Activated CD4-positive, alpha-beta T cell treated with anti-CD3 and anti-CD28 coated beads, Interleukin-2, amount 50 U/mL, for 24 hours (primary cell): ENCODE data around the gene XXYLT1.

Experiments
- DNase-seq, 2 donors: peaks; one replicate each; pipeline ENCODE4 v3.0.0-alpha.2; 2020; ENCODE audit warnings: low read depth in 1 of 2, low spot score in 1 of 2

XXYLT1 gene

GRCh38 chr3:195137638-195138588 lies 133.0 kb downstream of the XXYLT1 start:
- DNase-seq: no peak

DNA sequence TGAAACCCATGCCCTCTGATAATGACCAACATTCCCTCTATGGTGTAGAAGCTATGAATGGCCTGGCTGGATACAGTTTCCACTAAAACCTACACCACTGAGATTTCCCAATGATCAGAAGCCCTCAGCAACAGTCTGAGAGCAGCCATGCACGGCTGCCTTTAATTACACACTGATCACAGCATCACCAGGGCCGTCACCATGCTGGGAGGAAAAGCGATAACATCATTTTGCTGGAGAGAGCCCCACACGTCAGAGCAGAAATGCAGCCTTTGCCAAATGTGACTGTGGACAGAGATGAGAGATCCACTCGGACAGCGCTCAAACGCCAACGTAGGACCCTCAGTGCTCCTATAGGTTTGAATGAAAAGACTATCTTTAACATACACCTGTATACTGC lies 135.0 kb downstream of the XXYLT1 start:
- DNase-seq: no peak

DNA sequence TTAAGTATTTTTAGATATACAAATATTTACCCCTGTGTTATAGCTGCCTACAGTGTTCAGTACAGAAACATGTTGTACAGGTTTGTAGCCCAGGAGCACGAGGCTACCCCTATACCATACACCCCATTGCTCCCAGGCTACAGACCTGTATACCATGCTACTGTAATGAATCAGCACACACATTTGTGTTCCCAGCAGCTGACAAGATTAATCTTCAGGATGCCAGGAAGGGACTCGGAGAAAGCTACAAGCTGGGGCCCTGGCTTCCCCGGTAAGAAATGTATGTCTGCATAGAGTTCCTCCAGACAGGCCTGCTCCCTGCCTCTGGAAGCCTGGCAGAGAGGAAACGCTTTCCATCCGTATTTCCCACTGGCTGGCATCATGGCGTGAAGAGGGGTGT lies 136.5 kb downstream of the XXYLT1 start:
- no peak for DNase-seq

GRCh38 chr3:195133462-195133861 lies 137.5 kb downstream of the XXYLT1 start:
- DNase-seq: peak; percentile 14 to 19

DNA sequence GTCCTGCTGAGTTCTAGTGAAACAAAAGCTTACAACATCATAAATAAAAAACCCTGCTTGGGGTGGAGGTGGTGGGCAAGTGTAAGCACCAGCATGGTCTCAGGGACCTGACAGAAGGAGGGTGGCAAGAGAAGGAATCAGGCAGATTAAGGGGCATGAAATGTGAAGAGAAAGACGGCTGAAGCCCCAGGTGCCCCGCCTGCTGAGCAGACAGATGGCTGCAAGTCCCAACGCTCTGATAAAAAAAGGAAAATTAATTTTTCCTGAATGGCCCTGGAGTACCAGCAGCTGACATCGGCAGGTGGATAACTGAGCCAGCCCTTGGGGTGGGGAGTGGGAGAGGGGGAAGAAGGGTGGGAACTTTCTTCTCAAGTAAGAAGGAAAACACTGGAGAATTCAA lies 137.9 kb downstream of the XXYLT1 start:
- DNase-seq: no peak

DNA sequence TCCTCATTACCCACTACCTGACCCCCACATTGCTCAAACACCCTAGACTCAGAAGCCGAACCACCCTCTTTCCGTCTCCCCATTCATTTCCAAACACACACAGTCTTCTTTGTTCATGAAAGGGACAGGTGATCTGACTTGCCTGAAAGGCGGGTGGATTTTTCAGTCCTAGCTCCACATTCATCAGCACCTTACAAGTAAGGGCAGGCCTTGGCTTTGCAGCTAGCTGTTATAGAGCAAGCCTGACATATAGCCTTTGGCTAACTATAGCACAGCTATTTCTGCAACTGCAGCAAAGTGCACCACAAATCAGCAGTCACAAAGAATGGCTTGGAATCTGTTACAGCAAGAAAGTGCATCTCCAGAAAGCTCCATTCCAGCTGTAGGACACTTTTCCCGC lies 139.8 kb downstream of the XXYLT1 start:
- no peak for DNase-seq

- DNase-seq: peak in 1 of 2 donors; percentile 28
Measured at GRCh38 chr3:195129644-195130492, 141.1 kb downstream of the XXYLT1 start.

- DNase-seq: no peak
Measured at GRCh38 chr3:195129072-195129643, 141.8 kb downstream of the XXYLT1 start.

- no peak for DNase-seq
Measured at GRCh38 chr3:195128255-195129071, 142.5 kb downstream of the XXYLT1 start.

DNA sequence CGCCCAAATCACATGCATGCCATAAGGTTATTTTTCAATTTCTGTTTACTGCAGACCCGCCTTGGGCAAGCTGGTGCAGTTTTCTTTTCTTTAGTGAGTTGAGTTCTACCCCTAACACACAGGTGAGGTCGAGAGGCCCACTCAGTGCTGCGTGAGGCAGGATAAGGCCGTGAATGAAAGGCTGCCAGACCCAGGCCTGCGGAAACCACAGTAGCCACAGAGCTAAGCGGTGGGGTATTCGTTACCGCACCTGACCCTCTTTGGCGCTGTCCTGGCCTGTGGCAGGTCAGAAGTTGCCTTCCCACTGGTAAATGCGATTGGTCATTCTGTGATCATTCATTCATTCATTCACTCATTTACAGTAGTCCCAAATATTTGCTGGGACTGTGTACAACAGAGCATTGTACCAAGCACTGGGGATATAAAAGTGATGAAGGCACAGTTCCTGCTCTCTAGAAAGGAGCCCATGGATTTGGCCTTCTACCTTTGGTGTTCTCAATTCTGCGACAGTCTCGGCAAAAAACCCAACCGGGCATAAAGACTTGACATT lies 144.8 kb downstream of the XXYLT1 start:
- DNase-seq: no peak

GRCh38 chr3:195125646-195126045 lies 145.3 kb downstream of the XXYLT1 start:
- no peak for DNase-seq

DNA sequence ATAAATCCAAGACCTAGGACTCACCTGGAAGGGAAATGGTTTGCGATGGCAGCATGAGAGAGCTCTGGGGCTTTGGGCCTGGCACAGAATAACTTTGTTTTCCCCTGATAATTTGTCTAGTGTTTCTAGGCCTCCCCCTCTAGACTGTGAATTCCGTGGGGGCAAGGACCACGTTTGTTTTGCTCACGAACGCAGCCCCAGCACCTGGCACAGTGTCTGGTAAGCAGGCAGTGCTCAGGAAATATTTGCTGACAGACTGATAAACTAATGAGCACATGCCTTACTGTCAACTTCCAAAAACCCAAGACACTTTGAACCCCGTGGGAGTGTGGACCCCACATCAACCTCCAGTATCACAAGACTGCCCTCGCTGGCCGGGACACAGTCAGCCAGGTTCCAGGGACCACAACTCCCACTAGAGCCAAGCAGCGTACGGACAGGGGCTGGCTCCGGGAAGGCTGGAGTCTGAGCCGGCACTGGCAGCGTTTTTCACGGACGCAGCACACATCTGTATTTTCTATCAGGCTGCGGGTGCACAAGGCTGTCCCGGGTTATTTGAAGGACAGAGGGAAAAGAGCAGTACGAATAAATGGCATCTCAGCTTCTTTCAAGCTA lies 146.5 kb downstream of the XXYLT1 start:
- no peak for DNase-seq

GRCh38 chr3:195123281-195123691 lies 147.7 kb downstream of the XXYLT1 start:
- no peak for DNase-seq

DNA sequence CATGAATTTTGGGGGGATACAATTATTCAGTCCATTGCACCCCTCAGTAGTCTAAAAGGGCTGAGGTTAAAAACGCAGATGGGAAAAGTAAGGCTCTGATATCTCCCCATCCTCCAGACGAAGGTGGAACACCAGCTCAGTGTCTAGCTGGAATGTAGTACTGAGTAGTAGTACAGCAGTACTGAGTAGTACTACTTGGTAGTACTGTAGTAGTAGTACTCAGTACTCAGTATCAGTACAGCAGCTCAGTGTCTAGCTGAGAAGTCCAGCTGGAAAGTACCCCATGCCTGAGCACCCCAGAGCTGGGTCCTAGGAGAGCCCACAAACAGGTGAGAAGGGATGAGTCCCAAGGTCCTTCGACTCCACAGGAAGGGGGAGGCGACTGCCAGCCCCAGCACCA lies 148.7 kb downstream of the XXYLT1 start:
- no peak for DNase-seq

GRCh38 chr3:195120267-195120601 lies 150.7 kb downstream of the XXYLT1 start:
- DNase-seq: no peak

GRCh38 chr3:195119461-195120266 lies 151.3 kb downstream of the XXYLT1 start:
- no peak for DNase-seq

GRCh38 chr3:195118671-195119070 lies 152.3 kb downstream of the XXYLT1 start:
- DNase-seq: no peak

DNA sequence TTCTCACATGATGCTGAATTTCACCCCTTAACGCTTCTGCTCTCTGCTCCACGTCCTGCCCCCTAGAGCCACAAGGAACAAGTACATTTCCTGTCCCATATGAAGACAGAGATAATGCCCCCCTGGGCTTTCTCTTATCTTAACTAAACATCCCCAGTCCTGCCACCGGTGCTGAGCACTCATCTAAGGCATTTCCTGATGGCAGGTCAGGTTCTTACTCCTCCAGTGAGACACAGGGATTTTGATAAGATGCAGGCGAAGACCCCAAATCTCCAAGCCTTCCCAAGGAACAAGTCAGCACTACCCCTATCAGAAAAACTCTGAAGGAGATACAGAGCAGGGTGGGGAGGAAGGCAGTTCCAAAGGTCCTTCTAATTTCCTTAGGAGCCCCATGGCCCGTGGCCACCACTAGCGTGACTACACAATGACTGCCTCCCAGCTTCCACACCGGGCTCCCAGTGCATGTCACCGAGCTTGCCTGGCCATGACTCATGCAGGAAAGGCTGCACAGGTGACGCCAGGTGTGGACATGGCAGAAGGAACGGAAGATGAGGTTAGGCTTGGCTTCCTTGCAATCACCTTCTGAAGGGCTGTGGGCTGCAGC lies 152.9 kb downstream of the XXYLT1 start:
- no peak for DNase-seq
